ENCODE data around the gene POTEJ. TPM values are rescaled to one million over a fixed set of nuclear protein-coding genes. Genes with fewer than 3 reads are reported as not detected.
"Not testable (repeated sequence)": the region's sequence is repeated elsewhere in the genome, so short reads cannot be mapped to it uniquely, and the experiment has no call there.

POTEJ gene
- total RNA-seq, 1 donor from 2014 or later = not detected

DNA sequence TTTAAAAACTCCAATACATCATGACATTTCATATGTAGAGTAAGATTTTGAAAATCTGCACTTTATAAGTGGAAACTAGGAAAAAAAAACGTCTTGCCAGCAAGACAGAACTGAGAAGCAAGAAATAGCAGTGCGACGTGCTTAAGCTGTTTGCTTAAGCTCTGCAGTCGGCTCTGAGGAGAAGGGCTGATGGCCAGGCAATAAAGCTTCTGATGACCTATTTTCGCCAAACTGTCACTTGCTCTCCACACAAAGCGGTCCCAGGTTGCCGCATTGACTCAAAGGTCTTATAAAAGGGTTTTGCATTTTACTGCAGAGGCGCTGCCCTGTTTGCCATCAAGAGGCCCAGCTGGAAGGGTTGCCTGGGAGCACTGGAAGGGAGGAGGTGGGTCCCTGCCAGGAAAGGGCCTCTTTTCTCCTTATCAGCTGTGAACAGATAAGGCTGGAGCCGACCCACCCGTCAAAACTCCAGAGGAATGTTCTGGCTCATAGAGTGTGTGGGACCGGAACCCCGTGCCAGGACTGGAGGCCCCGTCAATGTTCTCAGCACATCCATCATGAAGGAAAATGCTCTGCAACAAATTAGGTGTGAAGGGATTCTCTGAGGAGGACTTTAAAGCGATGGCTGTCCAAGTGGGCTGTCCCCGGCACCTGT lies 9.5 kb upstream of the POTEJ start:
- DNase-seq (ENCODE audit: low spot score) = not testable (repeated sequence)

GRCh38 chr2:130608276-130609001 lies 2.8 kb upstream of the POTEJ start:
- not testable (repeated sequence) for DNase-seq (ENCODE audit: low spot score)

DNA sequence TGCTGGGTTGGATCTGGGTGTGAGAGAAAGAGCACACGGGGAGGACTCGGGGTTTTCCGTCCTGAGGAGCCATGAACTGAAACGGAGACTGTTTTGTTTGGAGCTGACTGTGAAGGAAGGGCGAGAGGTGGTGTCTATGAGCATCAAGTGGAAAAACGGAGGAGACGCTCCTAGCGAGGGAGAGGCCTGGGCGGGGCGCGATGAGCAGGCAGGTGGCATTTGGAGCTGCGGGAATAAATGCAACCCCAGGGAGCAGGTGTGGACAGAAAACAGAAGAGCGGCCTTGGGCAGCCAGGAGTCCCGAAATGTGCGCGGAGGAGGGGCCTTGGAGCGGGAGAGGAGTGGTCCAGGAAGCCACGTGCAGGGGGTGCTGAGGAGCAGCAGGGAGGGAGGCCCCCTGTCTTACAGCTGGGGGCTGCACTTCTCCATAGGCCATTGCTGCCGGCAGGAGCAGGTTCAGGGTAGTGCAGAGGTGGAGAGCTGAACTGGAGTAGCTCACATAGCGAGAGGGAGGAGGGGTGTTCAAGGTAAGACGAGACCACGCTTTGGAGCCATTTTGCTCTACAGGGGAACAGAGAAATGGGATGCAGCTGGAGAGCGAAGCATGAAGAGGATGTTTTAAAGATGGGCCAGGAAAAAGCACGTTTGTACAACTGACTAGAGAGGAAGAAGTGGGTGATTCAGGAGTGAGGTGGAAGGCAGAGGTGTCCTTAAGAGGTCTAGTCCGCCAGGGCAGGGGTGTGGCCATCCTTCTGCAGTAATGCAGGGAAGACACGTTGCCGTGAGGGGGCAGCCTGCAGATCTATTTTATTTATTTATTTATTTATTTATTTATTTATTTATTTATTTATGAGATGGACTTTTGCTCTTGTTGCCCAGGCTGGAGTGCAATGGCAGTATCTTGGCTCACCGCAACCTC lies 2.0 kb upstream of the POTEJ start:
- not testable (repeated sequence) for DNase-seq (ENCODE audit: low spot score)

GRCh38 chr2:130610486-130610885 lies 754 bp upstream of the POTEJ start:
- not testable (repeated sequence) for DNase-seq (ENCODE audit: low spot score)

GRCh38 chr2:130628784-130629475 lies 17.7 kb downstream of the POTEJ start:
- DNase-seq (ENCODE audit: low spot score) = not testable (repeated sequence)

- DNase-seq (ENCODE audit: low spot score) = not testable (repeated sequence)
These were observed 27.7 kb downstream of the POTEJ start for GRCh38 chr2:130638973-130639372.

- not testable (repeated sequence) for DNase-seq (ENCODE audit: low spot score)
These were observed 30.4 kb downstream of the POTEJ start for GRCh38 chr2:130641688-130642087.

- not testable (repeated sequence) for DNase-seq (ENCODE audit: low spot score)
These were observed 38.0 kb downstream of the POTEJ start for GRCh38 chr2:130649285-130649684.

DNA sequence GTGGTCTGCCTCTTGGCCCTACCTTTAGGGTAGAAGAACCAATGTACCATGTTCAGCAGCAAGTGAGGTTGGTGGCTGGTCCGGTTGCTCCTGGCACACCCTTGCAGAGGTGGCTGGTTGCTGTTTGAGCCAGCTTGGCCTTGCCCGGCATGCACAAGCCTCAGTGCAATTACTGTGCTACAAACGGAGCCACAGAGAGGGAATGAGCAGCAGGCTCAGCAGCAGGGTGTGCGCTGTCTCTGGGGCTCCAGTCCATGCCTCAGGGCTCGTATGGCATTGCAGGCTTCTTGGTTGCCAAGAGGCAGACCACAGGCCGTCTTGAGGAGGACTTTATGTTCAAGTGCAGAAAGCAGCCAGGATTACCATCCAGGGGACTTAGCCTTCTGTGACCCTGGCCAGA lies 53.3 kb downstream of the POTEJ start:
- DNase-seq (ENCODE audit: low spot score) = not testable (repeated sequence)

GRCh38 chr2:130665596-130665995 lies 54.4 kb downstream of the POTEJ start:
- DNase-seq (ENCODE audit: low spot score) = not testable (repeated sequence)

- not testable (repeated sequence) for DNase-seq (ENCODE audit: low spot score)
These were observed 56.3 kb downstream of the POTEJ start for GRCh38 chr2:130667516-130667915.

- peak; percentile 6 for DNase-seq (ENCODE audit: low spot score)
These were observed 58.9 kb downstream of the POTEJ start for GRCh38 chr2:130670026-130670745.

GRCh38 chr2:130692041-130692770 lies 81.0 kb downstream of the POTEJ start:
- DNase-seq (ENCODE audit: low spot score) = not testable (repeated sequence)

DNA sequence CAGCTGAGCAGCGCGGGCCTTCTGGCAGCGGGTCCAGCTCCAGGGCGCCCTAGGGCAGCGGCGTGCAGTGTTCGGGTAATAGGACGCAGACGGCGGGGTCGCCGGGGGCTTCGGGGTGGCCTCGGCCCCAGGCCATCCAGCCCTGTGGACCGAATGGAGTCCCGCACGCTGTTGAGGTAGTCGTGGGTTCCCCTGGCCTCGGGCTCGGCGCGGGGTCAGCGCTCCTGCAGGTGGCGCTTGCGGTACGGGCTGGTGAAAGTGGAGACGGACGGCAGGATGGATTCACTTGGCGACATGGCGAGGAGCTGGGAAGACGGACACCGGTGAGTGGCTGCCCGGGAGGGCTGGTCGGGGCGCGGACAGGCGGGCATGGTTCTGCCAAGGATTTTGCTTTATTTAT lies 82.2 kb downstream of the POTEJ start:
- peak; percentile 46 for DNase-seq (ENCODE audit: low spot score)

DNA sequence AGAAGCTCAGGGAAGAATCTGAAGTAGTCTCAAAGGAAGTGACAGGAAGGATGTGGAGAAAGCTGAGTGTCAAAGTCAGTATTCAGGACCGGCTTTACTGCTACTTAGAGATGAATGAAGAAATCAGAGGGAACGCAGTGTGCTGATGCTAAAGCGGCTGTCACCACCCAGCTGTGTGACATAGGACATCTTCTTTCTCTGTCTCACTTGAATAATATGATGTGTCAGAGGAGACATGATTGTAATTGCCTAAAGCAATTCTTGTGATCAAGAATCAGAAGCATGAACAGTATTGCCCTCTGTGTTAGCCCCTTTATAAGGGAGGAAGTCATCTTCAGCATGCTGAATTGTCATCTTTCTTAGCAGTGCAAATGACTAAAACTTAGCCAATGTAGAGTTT lies 92.0 kb downstream of the POTEJ start:
- not testable (repeated sequence) for DNase-seq (ENCODE audit: low spot score)

Other genes starting within 250 kb of the POTEJ start
- 0.03 TPM for gene POTEI, start 102.1 kb upstream of the POTEJ start, total RNA-seq
- not detected for gene CFC1B, start 90.2 kb upstream of the POTEJ start, total RNA-seq
- not detected for gene CFC1, start 11.9 kb upstream of the POTEJ start, total RNA-seq
- gene GPR148, start 117.6 kb downstream of the POTEJ start, total RNA-seq = not detected
- gene AMER3, start 144.1 kb downstream of the POTEJ start, total RNA-seq = 0.03 TPM
- gene ARHGEF4, start 225.5 kb downstream of the POTEJ start, total RNA-seq = 11.7 TPM